Activated naive CD8-positive, alpha-beta T cell treated with anti-CD3 and anti-CD28 coated beads, Interleukin-2, amount 50 U/mL, for 24 hours (primary cell): ENCODE results near the gene DCUN1D4.

Experiments
- ATAC-seq: fragments of 150-1000 bp; cut with Tn5 transposase; one replicate; pipeline ENCODE4 v1.10.0; 2021
- DNase-seq: peaks from one replicate; pipeline ENCODE4 v3.0.0; 2021
- H3K27ac Mint-ChIP-seq: one replicate; pipeline ENCODE4 v1.8.0; 2021; ENCODE audit warnings: mild to moderate bottlenecking, mixed read lengths
- H3K27me3 Mint-ChIP-seq: one replicate; pipeline ENCODE4 v1.8.0; 2021; ENCODE audit warnings: mixed read lengths
- H3K36me3 Mint-ChIP-seq: one replicate; pipeline ENCODE4 v1.8.0; 2021; ENCODE audit warnings: low read depth, mixed read lengths
- H3K4me1 Mint-ChIP-seq: one replicate; pipeline ENCODE4 v1.8.0; 2021; ENCODE audit warnings: mixed read lengths
- H3K4me3 Mint-ChIP-seq: one replicate; pipeline ENCODE4 v1.8.0; 2021; ENCODE audit warnings: mild to moderate bottlenecking, moderate library complexity, mixed read lengths
- H3K9me3 Mint-ChIP-seq: one replicate; pipeline ENCODE4 v1.8.0; 2021; ENCODE audit warnings: mixed read lengths

DCUN1D4 gene

DNA sequence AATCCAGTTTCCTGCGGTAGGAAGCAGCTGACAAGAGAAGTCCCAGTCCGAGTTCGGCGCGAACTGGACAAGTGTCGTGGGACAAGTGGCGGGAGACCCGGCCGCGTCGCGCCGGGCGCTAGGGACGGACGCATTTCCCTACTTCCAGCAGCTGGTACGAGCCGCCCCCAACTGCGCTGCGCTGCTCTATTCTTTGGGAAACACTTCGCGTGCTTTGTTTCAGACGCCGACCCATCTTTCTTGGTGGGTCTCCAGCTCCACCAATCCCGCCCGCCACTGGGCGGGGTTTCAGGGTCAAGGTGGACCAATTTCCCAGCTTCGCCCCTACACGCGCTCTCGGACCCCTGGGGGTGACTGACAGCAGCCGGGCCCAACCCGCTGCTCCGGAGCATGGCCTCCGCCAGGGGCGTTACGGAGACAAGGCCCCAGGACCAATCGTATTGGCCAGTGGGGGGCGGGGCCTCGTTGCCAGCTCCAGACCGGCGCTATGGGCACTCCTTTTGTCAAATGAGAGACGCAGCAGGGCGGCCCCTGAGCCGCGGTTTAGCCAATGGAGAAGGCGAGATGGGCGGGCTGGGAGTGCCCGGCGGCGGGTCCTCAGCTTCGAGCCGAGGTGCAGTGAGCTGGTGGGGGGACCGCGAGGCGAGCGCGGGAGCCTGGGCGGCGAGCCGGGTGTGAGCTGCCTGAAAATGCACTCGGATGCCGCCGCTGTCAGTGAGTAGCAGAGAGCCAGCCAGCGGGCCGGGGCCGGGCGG lies at the start of gene DCUN1D4:
Gene DCUN1D4, plus strand, starts transcription at position 600 of the 755 bp plus-strand sequence. Its CDS starts 90 bp downstream, at position 690.
- peak; percentile 92 for ATAC-seq
- Mint-ChIP-seq H3K9me3 (no peaks in the 10 kb centered on the region), H3K4me1 (peaks cover 19% of the 10 kb centered on the region)

DNA sequence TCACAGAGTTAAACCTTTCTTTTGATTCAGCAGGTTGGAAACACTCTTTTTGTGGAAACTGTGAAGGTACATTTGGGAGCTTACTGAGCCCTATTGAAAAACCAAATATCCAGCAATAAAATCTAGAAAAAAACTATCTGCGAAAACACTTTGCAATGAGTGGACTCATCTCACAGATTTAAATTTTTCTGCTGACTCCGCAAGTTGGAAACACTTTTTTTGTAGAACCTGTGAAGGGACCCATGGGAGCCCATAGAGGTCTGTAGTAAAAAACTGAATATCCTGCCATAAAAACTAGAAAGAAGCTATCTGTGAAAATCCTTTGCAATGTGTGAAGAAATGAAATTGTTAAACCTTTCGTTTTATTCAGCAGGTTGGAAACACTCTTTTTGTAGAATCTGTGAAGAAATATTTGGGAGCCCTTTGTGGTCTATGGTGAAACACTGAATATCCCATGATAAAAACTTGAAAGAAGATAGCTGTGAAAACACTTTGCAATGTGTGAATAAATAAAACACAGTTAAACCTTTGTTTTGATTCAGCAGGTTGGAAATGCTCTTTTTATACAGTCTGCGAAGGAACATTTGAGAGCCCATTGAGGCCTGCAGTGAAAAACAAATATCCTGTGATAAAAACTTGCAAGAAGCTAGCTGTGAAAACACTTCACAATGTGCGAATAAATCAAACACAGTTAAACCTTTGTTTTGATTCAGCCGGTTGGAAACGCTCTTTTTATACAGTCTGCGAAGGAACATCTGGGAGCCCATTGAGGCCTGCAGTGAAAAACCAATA lies 22.3 kb upstream of the DCUN1D4 start:
- Mint-ChIP-seq H3K4me1 (no peaks in the 10 kb centered on the region), H3K27me3 (no peaks in the 10 kb centered on the region), H3K9me3 (peaks cover 31% of the 10 kb centered on the region)

More for the DNA sequence above, at the start of gene DCUN1D4:
- Mint-ChIP-seq H3K27me3 (no peaks in the 10 kb centered on the region), H3K27ac (peak within 1 kb of the TSS; percentile 89), H3K36me3 (no peaks in the 10 kb centered on the region), H3K4me3 (peak within 1 kb of the TSS; percentile 90)
- peak; percentile 99 for DNase-seq

DNA sequence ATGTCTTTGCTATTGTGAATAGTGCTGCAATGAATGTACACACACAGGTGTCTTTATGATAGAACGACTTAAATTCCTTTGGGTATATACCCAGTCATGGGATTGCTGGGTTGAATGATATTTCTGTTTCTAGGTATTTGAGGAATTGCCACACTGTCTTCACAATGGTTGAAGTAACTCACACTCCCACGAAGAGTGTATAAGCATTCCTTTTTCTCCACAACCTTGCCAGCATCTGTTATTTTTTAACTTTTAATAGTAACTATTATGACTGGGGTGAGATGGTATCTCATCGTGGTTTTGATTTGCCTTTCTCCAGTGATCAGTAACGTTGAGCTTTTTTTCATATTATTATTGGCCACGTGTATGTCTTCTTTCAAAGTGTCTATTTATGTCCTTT lies 17.6 kb upstream of the DCUN1D4 start:
- ATAC-seq, result no peak
- H3K4me3 Mint-ChIP-seq, result no peak overlapping the region
- H3K4me1 Mint-ChIP-seq, result no peaks in the 10 kb centered on the region
- no peaks in the 10 kb centered on the region for H3K36me3 Mint-ChIP-seq
- H3K27me3 Mint-ChIP-seq, result peaks cover 6% of the 10 kb centered on the region
- H3K9me3 Mint-ChIP-seq, result peaks cover 11% of the 10 kb centered on the region
- no peak overlapping the region for H3K27ac Mint-ChIP-seq
- DNase-seq, result no peak

More for the DNA sequence above, 22.3 kb upstream of the DCUN1D4 start:
- DNase-seq (no peak), ATAC-seq (no peak)
- Mint-ChIP-seq H3K27ac (no peak overlapping the region), H3K36me3 (no peaks in the 10 kb centered on the region), H3K4me3 (no peak overlapping the region)

DNA sequence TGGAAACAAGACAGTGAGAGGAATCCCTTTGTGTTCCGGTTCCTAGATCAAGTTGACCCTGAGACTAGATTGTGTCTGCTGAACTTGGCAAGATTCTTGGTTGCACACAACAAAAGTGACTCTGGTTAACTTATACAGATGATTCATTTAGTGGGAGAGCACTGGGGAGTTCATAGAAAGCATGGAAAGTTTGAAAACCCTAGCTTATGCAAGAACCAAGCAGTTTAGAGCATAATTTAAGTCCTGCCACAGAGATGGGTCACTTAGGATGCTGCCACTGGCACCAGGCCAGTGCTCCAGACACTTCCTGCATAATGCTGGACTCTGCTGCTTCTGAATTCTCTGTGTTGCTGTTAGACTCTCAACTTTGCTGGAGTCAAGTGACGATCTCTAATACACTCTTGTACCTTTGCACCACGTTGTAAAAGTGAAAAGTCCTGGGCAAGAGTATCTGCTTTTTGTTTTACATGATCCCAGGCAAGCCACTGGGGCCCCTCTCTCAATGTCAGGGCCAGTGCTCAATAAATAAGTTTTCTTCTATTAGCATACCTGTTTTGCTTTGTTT lies 12.7 kb upstream of the DCUN1D4 start:
- no peaks in the 10 kb centered on the region for H3K36me3 Mint-ChIP-seq
- ATAC-seq (no peak), DNase-seq (no peak)
- no peak overlapping the region for H3K27ac Mint-ChIP-seq
- H3K27me3 Mint-ChIP-seq, result peaks cover 6% of the 10 kb centered on the region
- no peaks in the 10 kb centered on the region for H3K4me1 Mint-ChIP-seq
- H3K9me3 Mint-ChIP-seq, result no peaks in the 10 kb centered on the region
- H3K4me3 Mint-ChIP-seq, result no peak overlapping the region

DNA sequence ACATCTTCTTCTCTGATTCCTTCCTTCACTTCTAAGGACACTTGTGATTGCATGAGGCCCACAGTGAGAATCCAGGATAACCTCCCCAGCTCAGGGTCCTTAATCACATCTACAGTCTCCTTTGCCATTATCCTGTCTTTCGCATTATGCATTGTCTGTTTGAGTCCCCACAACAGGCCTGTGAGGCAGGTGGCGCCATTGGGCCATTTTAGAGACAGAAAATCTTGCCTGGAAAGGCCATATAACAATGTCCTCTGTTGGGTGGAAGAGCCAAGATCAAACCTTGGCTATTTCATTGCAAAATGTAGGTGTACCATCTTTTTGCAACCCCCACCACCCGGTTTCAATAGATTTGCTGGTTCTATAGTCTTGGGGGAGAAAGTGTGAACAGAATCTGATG lies 11.8 kb upstream of the DCUN1D4 start:
- Mint-ChIP-seq H3K4me3 (no peak overlapping the region), H3K36me3 (no peaks in the 10 kb centered on the region), H3K9me3 (no peaks in the 10 kb centered on the region), H3K4me1 (peaks cover under 1% of the 10 kb centered on the region), H3K27ac (no peak overlapping the region), H3K27me3 (peaks cover 6% of the 10 kb centered on the region)
- DNase-seq, result peak; percentile 65
- ATAC-seq, result peak; percentile 52

DNA sequence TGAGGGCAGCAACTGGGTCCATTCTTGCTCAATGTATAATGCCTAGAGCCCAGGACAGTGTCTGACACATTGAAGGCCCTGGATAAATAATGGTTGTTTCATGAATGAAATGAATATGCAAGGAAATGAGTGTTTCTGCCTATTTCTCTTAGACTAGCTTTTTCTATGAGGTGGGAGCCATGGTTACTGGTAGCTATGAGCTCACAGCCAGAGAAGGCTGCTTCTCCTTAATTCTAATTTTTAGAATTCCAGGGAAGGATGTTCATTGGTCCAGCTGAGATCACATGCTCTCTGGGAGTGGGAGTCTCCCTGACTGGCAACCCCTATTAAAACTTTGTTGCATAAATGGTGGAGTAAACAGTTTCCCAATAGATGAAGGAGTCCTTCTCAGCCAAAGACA lies 9.7 kb upstream of the DCUN1D4 start:
- Mint-ChIP-seq H3K9me3 (no peaks in the 10 kb centered on the region), H3K4me3 (no peak overlapping the region), H3K4me1 (peaks cover 8% of the 10 kb centered on the region), H3K27ac (no peak overlapping the region), H3K27me3 (peaks cover 6% of the 10 kb centered on the region), H3K36me3 (no peaks in the 10 kb centered on the region)
- DNase-seq, result no peak
- no peak for ATAC-seq

DNA sequence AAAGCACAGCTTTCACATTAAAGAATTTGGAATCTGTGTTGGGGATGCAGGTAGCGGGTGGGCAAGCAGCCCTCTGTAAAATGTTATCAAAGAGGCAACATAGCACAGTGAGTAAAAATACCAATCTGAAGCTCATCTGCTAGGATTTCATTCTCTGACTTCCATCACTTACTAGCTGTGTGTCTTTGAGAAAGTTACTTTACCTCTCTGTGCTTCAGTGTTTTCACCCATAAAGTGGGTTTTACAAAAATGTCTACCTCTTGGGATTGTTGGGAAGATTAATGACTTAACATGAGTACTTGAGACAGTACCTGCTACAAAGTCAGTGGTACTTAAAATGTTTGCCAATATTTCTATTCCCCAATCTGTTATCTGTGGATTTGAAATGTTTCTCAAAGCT lies 7.9 kb upstream of the DCUN1D4 start:
- DNase-seq (no peak), ATAC-seq (no peak)
- Mint-ChIP-seq H3K27me3 (peaks cover under 1% of the 10 kb centered on the region), H3K36me3 (no peaks in the 10 kb centered on the region), H3K27ac (peak overlapping the region; percentile 4), H3K4me1 (peaks cover 8% of the 10 kb centered on the region), H3K4me3 (no peak overlapping the region), H3K9me3 (no peaks in the 10 kb centered on the region)

DNA sequence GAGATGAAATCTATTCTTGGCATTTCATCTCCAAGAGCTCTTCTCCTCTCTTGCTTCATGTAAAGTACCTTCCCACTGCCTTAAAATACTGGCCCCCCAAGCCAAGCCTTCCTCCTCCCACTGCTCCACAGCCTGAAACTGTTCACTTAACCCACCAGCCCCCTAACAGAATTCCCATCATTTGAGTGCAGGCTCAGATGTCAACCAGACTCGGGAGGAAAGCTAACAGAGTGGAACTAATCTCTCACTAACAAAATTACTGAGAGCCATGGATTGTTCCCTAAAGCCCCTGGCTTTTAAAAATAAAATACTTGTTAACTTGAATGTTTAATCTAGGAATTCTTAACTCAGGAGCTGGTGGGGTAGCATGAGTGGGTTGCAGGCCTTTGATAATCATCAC lies 7.1 kb upstream of the DCUN1D4 start:
- H3K9me3 Mint-ChIP-seq, result no peaks in the 10 kb centered on the region
- H3K4me3 Mint-ChIP-seq, result no peak overlapping the region
- peaks cover 8% of the 10 kb centered on the region for H3K4me1 Mint-ChIP-seq
- no peak overlapping the region for H3K27ac Mint-ChIP-seq
- H3K36me3 Mint-ChIP-seq, result no peaks in the 10 kb centered on the region
- H3K27me3 Mint-ChIP-seq, result no peaks in the 10 kb centered on the region
- DNase-seq (no peak), ATAC-seq (no peak)

DNA sequence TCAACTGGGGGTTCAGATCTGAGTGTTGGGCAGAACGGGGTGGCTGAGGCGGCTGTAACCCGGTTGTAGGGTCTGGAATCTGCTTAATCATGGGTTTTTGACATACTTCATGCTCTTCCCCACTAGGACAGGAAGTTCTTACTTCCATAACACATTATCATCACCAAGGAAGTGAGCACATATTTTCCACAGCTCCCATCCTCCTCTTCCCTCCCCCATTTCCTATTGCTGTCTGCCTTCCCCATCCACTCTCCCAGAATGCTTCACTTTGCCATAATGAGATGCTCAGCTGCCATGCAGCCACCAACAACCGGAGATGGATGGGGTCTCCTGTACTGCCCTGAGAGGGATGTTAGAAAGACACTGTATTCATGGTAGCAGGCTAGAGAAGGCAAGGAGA lies 6.4 kb upstream of the DCUN1D4 start:
- H3K4me3 Mint-ChIP-seq, result no peak overlapping the region
- H3K36me3 Mint-ChIP-seq, result no peaks in the 10 kb centered on the region
- H3K9me3 Mint-ChIP-seq, result no peaks in the 10 kb centered on the region
- H3K4me1 Mint-ChIP-seq, result peaks cover 8% of the 10 kb centered on the region
- DNase-seq (no peak), ATAC-seq (peak; percentile 69)
- H3K27me3 Mint-ChIP-seq, result no peaks in the 10 kb centered on the region
- peak overlapping the region; percentile 61 for H3K27ac Mint-ChIP-seq

DNA sequence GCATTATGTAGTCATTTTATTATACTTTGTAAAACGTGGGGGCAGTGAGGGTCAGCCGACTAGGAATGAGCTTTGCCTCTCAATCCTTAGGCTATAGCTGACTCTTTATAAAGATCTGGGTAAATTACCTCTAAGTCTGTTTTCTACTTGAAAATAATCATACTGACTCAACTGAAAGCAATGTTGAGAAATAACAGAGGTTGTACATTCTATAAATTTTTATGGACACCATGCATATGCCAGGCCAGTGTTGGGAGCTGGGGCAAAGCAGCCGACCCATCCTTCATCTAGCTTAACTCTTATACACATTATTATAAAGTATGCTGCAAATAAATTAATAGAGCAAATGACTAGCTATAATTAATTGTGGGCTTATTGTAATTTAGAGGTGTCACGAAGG lies 2.2 kb upstream of the DCUN1D4 start:
- peaks cover 24% of the 10 kb centered on the region for H3K4me1 Mint-ChIP-seq
- ATAC-seq (no peak), DNase-seq (no peak)
- H3K9me3 Mint-ChIP-seq, result no peaks in the 10 kb centered on the region
- no peaks in the 10 kb centered on the region for H3K27me3 Mint-ChIP-seq
- H3K36me3 Mint-ChIP-seq, result no peaks in the 10 kb centered on the region
- no peak overlapping the region for H3K27ac Mint-ChIP-seq
- H3K4me3 Mint-ChIP-seq, result no peak overlapping the region

DNA sequence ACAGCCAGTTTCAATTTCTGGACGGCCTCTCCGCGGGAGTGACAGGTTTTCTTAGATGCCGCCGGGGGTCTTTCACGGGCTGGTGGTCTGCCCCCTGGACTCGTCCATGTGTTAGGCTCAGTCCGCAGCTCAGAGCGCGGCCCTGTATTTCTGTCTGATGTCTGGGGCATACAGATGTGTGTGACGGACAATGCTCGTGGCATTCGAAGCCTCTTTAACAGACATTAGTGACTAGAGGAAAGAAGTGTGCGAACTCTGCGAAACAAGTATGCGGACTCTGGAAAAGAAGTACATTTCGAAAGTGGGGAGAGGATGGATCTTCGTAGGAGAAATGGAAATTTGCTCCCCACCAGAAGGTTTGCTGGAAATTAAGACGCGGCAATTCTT lies 793 bp upstream of the DCUN1D4 start:
- Mint-ChIP-seq H3K27me3 (no peaks in the 10 kb centered on the region), H3K27ac (peak overlapping the region; percentile 89), H3K4me3 (peak overlapping the region; percentile 90), H3K36me3 (no peaks in the 10 kb centered on the region), H3K4me1 (peaks cover 19% of the 10 kb centered on the region), H3K9me3 (no peaks in the 10 kb centered on the region)
- no peak for ATAC-seq
- no peak for DNase-seq

DNA sequence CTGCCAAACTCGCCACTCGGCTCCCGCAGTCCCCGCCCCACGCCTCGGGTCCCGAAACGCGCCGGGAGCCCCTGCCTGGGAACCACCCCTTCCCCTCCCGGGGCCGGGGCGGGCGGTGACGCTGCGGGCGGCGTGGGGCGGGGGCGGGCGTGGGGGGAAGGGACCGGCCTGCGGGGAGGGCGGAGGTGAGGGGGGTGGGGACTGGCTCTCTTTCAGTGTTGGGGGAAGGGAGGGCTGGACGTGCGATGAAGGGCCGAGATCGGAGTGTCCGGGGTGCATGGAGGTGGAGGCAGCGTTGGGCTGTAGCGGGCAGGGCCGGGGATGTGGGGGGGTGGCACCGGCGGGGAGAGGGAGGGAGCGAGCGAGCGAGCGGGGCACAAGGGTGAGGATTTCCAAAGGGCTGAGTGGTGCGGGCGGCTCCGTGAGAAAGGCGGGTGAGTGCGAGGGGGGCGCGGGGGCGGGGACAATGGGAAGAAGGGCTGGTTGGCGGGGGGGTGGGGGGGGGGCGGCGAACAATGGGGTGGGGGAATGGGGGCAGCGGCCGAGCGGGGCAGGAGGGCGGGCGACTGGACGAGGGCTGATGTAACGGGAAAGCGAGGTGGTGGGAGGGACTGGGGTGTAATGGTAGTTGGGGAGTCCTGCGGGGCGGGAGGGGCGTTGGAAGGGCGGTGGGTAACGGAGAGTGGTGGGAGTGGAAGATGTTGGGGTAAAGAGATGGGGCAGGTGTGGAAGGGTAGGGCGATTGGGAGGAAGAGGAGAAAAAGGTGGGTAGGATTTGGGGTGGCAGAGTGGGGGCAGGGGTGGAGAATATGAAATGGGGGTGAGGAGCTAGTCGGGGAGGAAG lies 578 bp downstream of the DCUN1D4 start:
- Mint-ChIP-seq H3K4me1 (peaks cover 19% of the 10 kb centered on the region), H3K4me3 (peak overlapping the region; percentile 90), H3K27me3 (no peaks in the 10 kb centered on the region), H3K9me3 (no peaks in the 10 kb centered on the region), H3K27ac (peak overlapping the region; percentile 75), H3K36me3 (no peaks in the 10 kb centered on the region)
- peak; percentile 13 for ATAC-seq
- DNase-seq, result peak; percentile 56

DNA sequence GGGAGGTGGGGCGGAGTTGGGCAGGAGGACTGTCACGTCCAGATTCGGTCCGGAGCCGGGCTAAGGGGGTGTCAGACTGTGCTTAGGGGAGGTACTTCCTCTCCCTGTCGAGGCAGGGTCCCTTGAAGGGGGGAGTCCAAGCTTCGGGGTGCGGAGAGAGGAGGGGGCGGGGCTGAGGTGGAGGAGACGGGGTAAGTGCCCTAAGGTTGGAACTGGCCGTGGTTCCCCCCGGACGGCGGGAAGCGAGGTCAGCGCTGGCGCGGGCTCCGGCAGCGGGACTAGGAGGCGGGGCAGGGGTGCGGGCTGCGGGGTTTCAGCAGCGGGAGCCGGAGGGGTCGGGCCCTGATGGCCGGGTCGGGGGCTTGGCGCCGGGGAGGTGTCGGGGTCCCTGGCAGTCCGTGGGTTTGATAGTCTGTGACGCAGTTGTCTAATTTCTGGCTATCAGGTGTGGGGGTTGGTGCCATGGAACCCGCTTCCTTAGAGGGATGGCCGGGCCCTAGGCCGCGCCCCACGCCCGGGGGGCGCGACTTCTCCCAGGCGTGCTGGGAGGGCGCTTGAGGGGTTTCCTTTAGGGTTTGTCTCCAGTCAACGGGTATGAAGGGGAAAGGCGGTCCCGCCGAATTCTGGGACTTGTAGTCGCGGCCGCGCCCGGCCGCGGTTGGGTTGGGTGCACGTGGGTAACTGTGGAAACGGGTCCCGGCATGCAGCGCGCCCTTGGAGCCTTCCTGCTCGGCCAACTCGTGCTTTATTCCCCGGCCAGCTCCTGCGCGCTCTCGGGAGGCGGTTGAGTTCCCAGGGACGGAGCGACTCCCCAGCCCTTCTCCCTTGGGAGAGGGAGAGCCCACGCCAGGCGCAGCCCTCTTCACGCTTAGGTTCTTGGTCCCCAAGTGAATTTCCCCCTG lies 1.5 kb downstream of the DCUN1D4 start:
- Mint-ChIP-seq H3K4me1 (peaks cover 22% of the 10 kb centered on the region), H3K27me3 (no peaks in the 10 kb centered on the region), H3K4me3 (peak overlapping the region; percentile 90), H3K27ac (peak overlapping the region; percentile 59), H3K36me3 (no peaks in the 10 kb centered on the region), H3K9me3 (no peaks in the 10 kb centered on the region)
- ATAC-seq (peak; percentile 45), DNase-seq (peak; percentile 86)
